ENCODE data around the gene PLEKHM2.

Gene PLEKHM2

DNA sequence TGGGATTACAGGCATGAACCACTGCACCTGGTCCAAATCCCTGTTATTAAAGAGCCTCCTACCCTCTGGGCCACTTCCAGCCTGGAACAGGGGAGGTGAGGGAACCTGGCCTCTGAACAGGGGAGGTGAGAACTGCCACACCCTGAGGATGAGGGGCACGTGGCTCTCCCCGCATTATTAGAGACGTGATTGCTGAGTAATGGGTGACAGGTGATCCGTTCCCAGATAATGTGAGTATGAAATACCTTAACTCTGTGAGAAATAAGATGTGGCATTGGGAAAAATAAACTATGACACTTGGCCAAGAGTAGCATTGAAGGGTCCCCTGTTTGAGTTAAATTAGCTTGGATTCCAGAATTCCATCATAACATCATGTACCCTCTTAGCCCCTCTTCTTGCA lies 38.3 kb downstream of the PLEKHM2 start:
- DNase-seq (ENCODE audit: low read depth) = no peak
- TF ChIP-seq, protein P1, sequence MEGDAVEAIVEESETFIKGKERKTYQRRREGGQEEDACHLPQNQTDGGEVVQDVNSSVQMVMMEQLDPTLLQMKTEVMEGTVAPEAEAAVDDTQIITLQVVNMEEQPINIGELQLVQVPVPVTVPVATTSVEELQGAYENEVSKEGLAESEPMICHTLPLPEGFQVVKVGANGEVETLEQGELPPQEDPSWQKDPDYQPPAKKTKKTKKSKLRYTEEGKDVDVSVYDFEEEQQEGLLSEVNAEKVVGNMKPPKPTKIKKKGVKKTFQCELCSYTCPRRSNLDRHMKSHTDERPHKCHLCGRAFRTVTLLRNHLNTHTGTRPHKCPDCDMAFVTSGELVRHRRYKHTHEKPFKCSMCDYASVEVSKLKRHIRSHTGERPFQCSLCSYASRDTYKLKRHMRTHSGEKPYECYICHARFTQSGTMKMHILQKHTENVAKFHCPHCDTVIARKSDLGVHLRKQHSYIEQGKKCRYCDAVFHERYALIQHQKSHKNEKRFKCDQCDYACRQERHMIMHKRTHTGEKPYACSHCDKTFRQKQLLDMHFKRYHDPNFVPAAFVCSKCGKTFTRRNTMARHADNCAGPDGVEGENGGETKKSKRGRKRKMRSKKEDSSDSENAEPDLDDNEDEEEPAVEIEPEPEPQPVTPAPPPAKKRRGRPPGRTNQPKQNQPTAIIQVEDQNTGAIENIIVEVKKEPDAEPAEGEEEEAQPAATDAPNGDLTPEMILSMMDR (IDR thresholded peaks at IDR 0.05; ENCODE audit: low read depth, low read length, missing control alignments) = no peak
- in situ Hi-C loops (cut with HindIII; ENCODE audit: low sequenced_read_pairs) = no loop called here

DNA sequence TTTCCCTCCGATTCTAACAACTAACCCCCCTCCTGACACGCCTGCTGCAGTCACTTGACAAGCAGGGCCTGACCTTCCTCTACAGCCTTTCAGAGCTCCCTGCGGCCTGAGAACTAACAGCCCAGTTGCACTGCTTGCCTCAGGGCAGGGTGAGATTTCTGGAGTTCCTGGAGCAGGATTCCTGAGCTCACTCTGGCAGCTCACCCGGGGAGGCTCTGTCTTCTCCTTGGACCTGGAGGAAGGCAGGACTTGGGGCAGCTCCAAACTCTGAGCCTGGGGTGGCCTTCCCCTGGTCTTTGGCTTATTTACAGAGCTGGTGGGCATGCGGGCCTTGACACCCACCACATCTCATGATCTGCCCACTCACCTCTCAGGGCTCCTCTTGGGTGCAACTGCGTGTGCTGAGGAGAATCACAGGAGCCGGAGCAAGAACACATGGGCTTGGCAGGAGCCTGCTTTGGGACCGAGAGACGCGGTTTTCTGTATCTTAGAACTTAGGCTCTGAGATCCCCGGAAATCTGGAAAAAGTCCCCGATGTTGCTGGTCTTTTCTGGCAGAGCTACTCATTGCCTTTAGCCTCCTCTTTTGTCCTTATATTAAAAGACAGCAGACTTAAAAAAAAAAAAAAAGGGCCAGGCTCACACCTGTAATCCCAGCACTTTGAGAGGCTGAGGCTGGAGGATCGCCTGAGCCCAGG lies 38.9 kb downstream of the PLEKHM2 start:
- TF ChIP-seq, protein P1 (IDR thresholded peaks at IDR 0.05; ENCODE audit: low read depth, low read length, missing control alignments) = no peak
- in situ Hi-C loops (cut with HindIII; ENCODE audit: low sequenced_read_pairs) = no loop called here
- H3K4me3 ChIP-seq (ENCODE audit: low read depth, low read length) = no peak overlapping the region
- no peak for DNase-seq (ENCODE audit: low read depth)

More for the DNA sequence above, 38.3 kb downstream of the PLEKHM2 start:
- no peak overlapping the region for H3K4me3 ChIP-seq (ENCODE audit: low read depth, low read length)

DNA sequence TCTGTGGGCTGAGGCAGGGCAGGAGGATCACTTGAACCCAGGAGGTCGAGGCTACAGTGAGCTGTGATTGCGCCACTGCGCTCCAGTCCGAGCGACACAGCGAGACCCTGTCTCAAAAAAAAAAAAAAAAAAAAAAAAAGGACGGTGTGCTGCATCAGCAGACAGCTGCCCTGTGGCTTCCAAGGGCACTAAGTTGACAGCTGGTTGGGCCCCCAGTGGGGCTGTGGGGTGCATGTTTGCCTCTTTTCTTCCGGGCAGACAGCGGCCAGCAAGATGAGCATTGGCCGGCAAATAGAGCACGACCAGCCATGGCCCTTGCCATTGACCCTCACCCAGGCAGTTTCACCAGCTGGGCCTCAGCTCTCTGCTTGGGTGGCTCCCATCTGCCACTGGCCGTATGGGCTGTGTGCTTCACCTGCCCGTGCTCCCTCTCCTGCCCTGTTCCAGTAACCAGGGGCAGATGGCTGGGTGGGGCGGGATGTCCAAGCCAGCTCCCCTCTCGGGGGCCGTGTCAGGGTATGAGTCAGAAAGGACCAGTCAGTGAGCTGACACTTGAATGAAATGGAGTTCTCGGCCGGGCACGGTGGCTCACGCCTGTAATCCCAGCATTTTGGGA lies 39.6 kb downstream of the PLEKHM2 start:
- TF ChIP-seq, protein P1 (IDR thresholded peaks at IDR 0.05; ENCODE audit: low read depth, low read length, missing control alignments) = no peak
- H3K4me3 ChIP-seq (ENCODE audit: low read depth, low read length) = no peak overlapping the region
- in situ Hi-C loops (cut with HindIII; ENCODE audit: low sequenced_read_pairs) = no loop called here
- no peak for DNase-seq (ENCODE audit: low read depth)

DNA sequence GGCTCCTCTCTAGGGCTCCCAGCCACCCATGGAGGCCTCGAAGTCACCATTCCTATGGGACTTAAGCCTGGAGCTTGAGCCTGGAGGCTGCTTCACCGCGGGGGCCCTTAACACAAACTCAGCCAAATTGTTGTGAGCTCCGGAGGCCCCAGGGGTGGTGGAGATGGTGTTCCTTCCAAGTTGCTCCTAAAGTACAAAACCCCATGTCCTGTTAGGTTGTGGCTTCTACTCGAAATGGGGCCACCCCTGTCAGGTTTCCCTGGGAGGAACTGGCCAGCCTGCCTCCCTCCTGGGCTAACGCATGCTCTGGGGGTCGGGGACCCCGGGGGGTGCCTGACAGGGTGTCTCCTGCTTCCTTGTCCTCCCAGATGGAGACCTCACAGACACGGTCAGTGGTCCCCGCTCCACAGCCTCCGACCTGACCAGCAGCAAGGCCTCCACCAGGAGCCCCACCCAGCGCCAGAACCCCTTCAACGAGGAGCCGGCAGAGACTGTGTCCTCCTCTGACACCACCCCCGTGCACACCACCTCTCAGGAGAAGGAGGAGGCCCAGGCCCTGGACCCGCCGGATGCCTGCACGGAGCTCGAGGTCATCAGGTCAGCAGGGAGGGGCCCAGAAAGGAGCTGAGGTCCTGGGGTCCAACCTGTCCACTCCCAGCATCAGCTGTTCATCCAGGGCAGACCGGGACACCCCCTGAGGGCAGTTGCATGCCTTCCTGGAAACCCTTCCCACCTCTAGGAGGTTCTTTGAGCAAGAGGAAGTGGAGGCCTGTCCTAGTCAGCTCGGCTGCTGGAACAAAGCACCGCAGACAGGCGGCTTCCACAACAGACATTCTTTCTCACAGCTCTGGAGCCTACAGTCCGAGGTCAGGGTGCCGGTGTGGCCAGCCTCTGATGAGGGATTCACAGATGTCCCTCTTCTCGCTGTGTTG lies 41.1 kb downstream of the PLEKHM2 start:
- in situ Hi-C loops (cut with HindIII; ENCODE audit: low sequenced_read_pairs) = no loop called here
- TF ChIP-seq, protein P1 (IDR thresholded peaks at IDR 0.05; ENCODE audit: low read depth, low read length, missing control alignments) = no peak
- DNase-seq (ENCODE audit: low read depth) = no peak
- no peak overlapping the region for H3K4me3 ChIP-seq (ENCODE audit: low read depth, low read length)

GRCh38 chr1:15726508-15726907 lies 42.4 kb downstream of the PLEKHM2 start:
- TF ChIP-seq, protein P1 (IDR thresholded peaks at IDR 0.05; ENCODE audit: low read depth, low read length, missing control alignments) = no peak
- no peak overlapping the region for H3K4me3 ChIP-seq (ENCODE audit: low read depth, low read length)
- DNase-seq (ENCODE audit: low read depth) = no peak
- in situ Hi-C loops (cut with HindIII; ENCODE audit: low sequenced_read_pairs) = no loop called here

GRCh38 chr1:15727021-15727420 lies 42.9 kb downstream of the PLEKHM2 start:
- TF ChIP-seq, protein P1 (IDR thresholded peaks at IDR 0.05; ENCODE audit: low read depth, low read length, missing control alignments) = no peak
- in situ Hi-C loops (cut with HindIII; ENCODE audit: low sequenced_read_pairs) = no loop called here
- DNase-seq (ENCODE audit: low read depth) = no peak
- H3K4me3 ChIP-seq (ENCODE audit: low read depth, low read length) = no peak overlapping the region

All from astrocyte of the cerebellum (primary cell).